ENCODE results near the gene ATP5PF. TPM values are rescaled to one million over a fixed set of nuclear protein-coding genes. Genes with fewer than 3 reads are reported as not detected.

The ATP5PF gene, protein sequence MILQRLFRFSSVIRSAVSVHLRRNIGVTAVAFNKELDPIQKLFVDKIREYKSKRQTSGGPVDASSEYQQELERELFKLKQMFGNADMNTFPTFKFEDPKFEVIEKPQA
- total RNA-seq, result 43.6 and 44.4 TPM in 2 replicates

DNA sequence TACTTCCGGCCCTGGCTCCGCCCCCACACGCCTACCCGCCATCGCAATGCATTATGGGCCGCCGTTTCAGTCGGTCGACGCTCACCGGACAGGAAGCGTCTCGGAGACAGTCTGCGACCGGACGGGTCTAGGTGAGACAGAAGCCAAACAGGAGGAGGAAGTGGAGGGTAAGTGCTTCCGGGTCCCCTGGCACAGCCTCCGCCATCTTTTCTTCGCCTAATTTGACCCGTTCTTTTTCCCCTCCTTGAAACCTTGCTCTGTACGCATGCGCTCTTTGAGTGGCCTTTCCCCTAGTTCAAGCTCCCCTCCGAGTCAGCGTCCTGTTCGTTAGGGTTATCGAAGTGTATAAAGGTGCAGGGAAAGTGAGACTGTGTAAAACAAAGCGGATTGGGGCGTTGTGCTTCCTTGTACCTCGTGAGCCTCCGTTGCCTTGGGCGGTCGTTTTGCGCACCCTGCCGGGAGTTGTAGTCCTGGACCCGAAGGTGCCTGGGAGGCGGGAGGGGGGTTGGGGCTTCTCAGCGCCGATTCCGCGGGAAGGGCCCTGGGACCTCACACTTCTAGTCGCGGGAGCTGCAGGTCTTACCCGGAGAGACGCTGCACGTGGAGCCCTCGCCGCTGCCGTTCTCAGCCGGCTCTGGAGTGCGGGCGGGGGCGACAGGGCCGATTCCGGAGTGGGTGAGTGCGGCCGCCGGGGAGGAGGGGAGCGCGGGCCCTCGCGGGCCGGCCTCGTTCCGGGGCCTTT lies at the start of gene ATP5PF, which contains the start of gene GABPA:
Gene ATP5PF (minus strand): TSS at position 1 of the 742 bp plus-strand sequence. CDS start 5,110 bp downstream, outside the sequence.
Gene GABPA (plus strand): TSS at position 69 of the 742 bp plus-strand sequence. CDS start 6,627 bp downstream, outside the sequence.

Other genes with a start within 250 kb of the ATP5PF start
- gene MRPL39, start 127.4 kb downstream of the ATP5PF start, total RNA-seq, result 17.8 and 22.8 TPM in 2 replicates
- 0.39 TPM in 1 of 2 replicates, not detected in the other for gene JAM2, start 95.6 kb downstream of the ATP5PF start, total RNA-seq
- gene GABPA, start 68 bp upstream of the ATP5PF start, total RNA-seq, result 18.1 and 18.9 TPM in 2 replicates

All from placental epithelial cell (primary cell).